Thyroid gland (tissue), 4 donors: ENCODE data around the gene SLC39A10. TPM values are rescaled to one million over a fixed set of nuclear protein-coding genes. Genes with fewer than 3 reads are reported as not detected.
A peak's percentile ranks its signal among the peaks of the same experiment; 100 is the strongest.
"Not testable (repeated sequence)": the region's sequence is repeated elsewhere in the genome, so short reads cannot be mapped to it uniquely, and the experiment has no call there.

Experiments used
- DNase-seq, 2 donors: peaks; one replicate each; pipeline ENCODE4 v3.0.0-alpha.2; 2019
- H3K27ac ChIP-seq, 3 donors: fragments of 200-600 bp; sonication (generic); 1 replicate in 2 of 3; 2 replicates in 1 of 3; pipeline ENCODE4 v1.5.1; 2016 to 2019; ENCODE audit warnings: mild to moderate bottlenecking in 1 of 3, moderate library complexity in 1 of 3
- H3K27me3 ChIP-seq: fragments of 200-600 bp; sonication (generic); one replicate; pipeline ENCODE4 v1.5.1; 2019
- H3K36me3 ChIP-seq, 2 donors: fragments of 200-600 bp; sonication (generic); one replicate each; pipeline ENCODE4 v1.5.1; 2016 to 2019
- H3K4me1 ChIP-seq, 2 donors: fragments of 200-600 bp; sonication (generic); one replicate each; pipeline ENCODE4 v1.5.1; 2017 to 2019
- H3K4me3 ChIP-seq, 3 donors: fragments of 200-600 bp; sonication (generic); replicated peaks in 1 of 3; 1 replicate in 2 of 3; 2 replicates in 1 of 3; pipeline ENCODE4 v1.5.1; 2016; ENCODE audit warnings: mild to moderate bottlenecking in 1 of 3
- H3K9me3 ChIP-seq: fragments of 200-600 bp; sonication (generic); one replicate; pipeline ENCODE4 v1.5.1; 2017
- POLR2A ChIP-seq, 2 donors: fragments of 450-650 bp; IDR thresholded peaks; one replicate each; pipeline ENCODE4 v1.6.1; 2017; ENCODE audit warnings: antibody characterized with exemption in 2 of 2, mild to moderate bottlenecking in 2 of 2, moderate library complexity in 1 of 2
- WGBS, 2 donors: methylation state at CpG; one replicate each; pipeline ENCODE4 v1.1.5; 2017; 5-methylcytosine and 5-hydroxymethylcytosine counted together
- intact Hi-C: fragments of 100-400 bp; cut with DNase I; formaldehyde crosslinking; loops from one replicate; pipeline ENCODE4 v1.15.1; 2023
- total RNA-seq, 4 donors: library from RNA; depleted of rRNA; stranded (reverse); fragments of >200 nt; gene quantifications; one replicate each; pipeline ENCODE4 v1.2.3, GENCODE V29; 2016
- TF ChIP-seq, protein P1 (sequence below), 6 experiments: fragments of 200-600 bp in 3 of 6; fragments of 450-650 bp in 3 of 6; sonication (generic) in 3 of 6; IDR thresholded peaks; one replicate each; pipeline ENCODE4 v1.5.1; 2016 to 2019; ENCODE audit warnings: antibody characterized with exemption in 6 of 6, mild to moderate bottlenecking in 2 of 6, inconsistent platforms in 1 of 6, moderate library complexity in 1 of 6

Gene SLC39A10
- total RNA-seq, 4 donors from 2014 or later: 74.4 to 119 (median 93.5) TPM

DNA sequence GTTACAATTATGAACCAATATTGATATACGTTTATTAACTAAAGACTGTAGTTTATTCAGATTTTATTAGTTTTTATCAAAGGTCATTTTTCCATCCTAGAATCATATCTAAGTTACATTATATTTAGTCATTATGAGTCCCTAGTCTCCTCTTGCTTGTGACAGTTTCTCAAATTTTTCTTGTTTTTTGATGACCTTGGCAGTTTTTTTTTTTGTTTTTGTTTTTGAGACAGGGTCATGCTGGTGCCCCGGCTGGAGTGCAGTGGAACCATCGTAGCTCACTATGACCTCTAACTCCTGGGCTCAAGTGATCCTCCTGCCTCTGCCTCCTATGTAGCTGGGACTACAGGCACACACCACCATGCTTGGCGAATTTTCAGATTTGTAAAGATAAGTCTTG lies 18.3 kb upstream of the SLC39A10 start:
- Histone ChIP-seq H3K27me3 (no peaks in the 10 kb centered on the region), H3K27ac (no peak overlapping the region), H3K36me3 (no peaks in the 10 kb centered on the region), H3K4me3 (no peak overlapping the region), H3K9me3 (no peaks in the 10 kb centered on the region), H3K4me1 (peaks cover 0 to 28% of the 10 kb centered on the region in 2 donors)
- DNase-seq: no peak
- WGBS, 2 donors: 93% methylated on average over 4 of the region's 4 CpGs
- intact Hi-C loops: no loop called here
- TF ChIP-seq, protein P1, sequence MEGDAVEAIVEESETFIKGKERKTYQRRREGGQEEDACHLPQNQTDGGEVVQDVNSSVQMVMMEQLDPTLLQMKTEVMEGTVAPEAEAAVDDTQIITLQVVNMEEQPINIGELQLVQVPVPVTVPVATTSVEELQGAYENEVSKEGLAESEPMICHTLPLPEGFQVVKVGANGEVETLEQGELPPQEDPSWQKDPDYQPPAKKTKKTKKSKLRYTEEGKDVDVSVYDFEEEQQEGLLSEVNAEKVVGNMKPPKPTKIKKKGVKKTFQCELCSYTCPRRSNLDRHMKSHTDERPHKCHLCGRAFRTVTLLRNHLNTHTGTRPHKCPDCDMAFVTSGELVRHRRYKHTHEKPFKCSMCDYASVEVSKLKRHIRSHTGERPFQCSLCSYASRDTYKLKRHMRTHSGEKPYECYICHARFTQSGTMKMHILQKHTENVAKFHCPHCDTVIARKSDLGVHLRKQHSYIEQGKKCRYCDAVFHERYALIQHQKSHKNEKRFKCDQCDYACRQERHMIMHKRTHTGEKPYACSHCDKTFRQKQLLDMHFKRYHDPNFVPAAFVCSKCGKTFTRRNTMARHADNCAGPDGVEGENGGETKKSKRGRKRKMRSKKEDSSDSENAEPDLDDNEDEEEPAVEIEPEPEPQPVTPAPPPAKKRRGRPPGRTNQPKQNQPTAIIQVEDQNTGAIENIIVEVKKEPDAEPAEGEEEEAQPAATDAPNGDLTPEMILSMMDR (IDR thresholded peaks at IDR 0.05): no peak
- no peak for TF ChIP-seq POLR2A (IDR thresholded peaks at IDR 0.05)

DNA sequence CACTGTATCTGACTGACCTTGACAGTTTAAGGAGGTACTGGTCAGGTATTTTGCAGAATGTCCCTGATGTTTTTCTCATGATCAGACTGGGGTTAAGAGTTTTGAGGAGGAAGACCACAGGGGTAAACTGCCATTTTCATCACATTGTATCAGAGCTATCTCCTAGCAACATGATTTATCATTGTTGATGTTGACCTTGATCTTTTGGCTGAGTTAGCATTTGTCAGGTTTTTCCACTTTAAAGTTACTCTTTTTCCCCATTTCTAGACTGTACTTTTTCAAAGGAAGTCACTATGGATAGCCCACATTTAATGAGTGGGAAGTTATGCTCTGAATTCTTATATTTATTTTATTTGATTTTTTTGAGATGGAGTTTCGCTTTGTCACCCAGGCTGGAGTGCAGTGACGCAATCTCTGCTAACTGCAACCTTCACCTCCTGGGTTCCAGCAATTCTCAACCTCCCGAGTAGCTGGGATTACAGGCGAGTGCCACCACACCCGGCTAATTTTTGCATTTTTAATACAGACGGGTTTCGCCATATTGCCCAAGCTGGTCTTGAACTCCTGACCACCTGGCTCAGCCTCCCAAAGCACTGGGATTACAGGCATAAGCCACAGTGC lies 17.7 kb upstream of the SLC39A10 start:
- no peak overlapping the region for H3K4me3 ChIP-seq
- H3K27me3 ChIP-seq: no peaks in the 10 kb centered on the region
- H3K9me3 ChIP-seq: no peaks in the 10 kb centered on the region
- no peak for TF ChIP-seq POLR2A (IDR thresholded peaks at IDR 0.05)
- TF ChIP-seq, protein P1 (IDR thresholded peaks at IDR 0.05): no peak
- intact Hi-C loops: no loop called here
- DNase-seq: no peak
- H3K27ac ChIP-seq: no peak overlapping the region
- 96 to 97% methylated on average over 7 of the region's 7 CpGs for WGBS, 2 donors
- peaks cover 0 to 29% of the 10 kb centered on the region in 2 donors for H3K4me1 ChIP-seq
- H3K36me3 ChIP-seq: no peaks in the 10 kb centered on the region

DNA sequence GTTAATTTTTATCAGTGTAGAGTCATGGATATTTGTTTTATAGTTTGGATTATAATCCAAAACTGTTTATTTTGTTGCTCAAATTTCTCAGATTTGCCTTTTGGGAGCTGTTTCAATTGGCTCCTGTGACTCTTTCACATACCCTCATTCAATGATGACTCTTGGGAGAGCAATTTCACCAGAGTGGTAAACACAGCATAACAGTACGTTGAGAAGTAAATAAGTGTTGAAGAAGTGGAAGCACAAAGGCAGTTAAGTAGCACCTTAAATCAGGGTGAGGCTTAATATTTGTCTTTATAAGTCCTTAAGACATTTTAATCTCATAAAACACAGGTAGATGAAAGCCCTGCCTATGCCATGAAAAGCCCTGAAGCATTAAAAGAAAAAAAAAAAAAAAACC lies 17.1 kb upstream of the SLC39A10 start:
- peaks cover 0 to 28% of the 10 kb centered on the region in 2 donors for H3K4me1 ChIP-seq
- WGBS, 2 donors: 66 to 75% methylated on average over 1 of the region's 1 CpG
- intact Hi-C loops: no loop called here

DNA sequence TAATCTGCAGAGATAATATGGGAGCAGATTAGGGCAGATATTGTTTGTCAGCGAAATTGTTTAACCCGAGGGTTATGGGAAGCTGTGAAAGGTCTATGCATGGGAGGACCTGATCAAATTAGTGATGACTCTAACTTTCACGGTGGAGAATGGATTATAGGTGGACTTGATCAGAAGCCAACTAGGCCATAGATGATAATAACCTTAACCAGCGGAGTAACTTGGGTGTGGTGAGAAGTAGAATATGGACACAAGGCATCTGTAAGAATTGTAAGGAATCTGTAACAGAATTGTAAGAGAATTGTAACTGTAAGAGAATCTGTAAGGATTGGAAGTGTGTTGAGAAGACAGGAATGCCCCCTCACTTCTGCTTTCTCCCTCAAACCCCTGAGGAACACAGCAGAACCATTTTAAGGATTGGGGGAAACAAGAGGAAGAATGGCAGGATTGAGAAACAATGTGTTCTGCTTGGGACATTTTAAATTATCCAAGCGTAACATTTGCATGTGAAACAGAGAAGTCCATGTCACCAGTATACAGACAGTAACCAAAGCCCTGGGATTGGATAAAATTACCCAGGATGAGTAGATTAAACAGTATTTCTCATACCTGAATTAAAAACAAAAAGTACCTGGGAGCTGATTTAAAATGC lies 14.9 kb upstream of the SLC39A10 start:
- Histone ChIP-seq H3K4me1 (peaks cover 0 to 22% of the 10 kb centered on the region in 2 donors), H3K36me3 (no peaks in the 10 kb centered on the region), H3K4me3 (no peak overlapping the region), H3K9me3 (no peaks in the 10 kb centered on the region), H3K27ac (peak overlapping the region; percentile 8 to 58 (median 30)), H3K27me3 (no peaks in the 10 kb centered on the region)
- WGBS, 2 donors: 69 to 74% methylated on average over 5 of the region's 5 CpGs
- intact Hi-C loops: no loop called here
- DNase-seq: no peak
- TF ChIP-seq, protein P1 (IDR thresholded peaks at IDR 0.05): no peak
- no peak for TF ChIP-seq POLR2A (IDR thresholded peaks at IDR 0.05)

More for the DNA sequence above, 17.1 kb upstream of the SLC39A10 start:
- Histone ChIP-seq H3K4me3 (no peak overlapping the region), H3K9me3 (no peaks in the 10 kb centered on the region), H3K27me3 (no peaks in the 10 kb centered on the region), H3K36me3 (no peaks in the 10 kb centered on the region), H3K27ac (no peak overlapping the region)
- DNase-seq: no peak
- TF ChIP-seq, protein P1 (IDR thresholded peaks at IDR 0.05): no peak
- no peak for TF ChIP-seq POLR2A (IDR thresholded peaks at IDR 0.05)

DNA sequence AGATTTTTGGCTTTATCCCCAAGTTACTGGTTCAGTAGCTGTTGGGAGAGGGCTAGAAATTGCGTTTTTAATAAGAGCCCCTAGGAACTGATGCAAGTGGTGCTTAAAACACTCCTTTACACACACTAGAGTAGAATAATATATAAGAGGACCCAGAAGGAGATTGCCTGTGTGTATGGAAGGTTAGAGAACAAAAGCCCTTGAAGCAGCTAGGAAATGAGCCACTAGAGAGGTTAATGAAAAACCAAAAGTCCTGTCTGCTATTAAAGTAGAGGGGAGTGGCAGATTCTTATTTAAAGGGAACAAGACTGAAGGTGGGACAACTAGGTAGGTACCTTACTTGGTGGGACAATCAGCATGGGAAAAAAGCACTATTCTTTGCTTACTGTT lies 14.4 kb upstream of the SLC39A10 start:
- H3K27me3 ChIP-seq: no peaks in the 10 kb centered on the region
- WGBS, 2 donors: 23% methylated on average over 1 of the region's 1 CpG
- no peaks in the 10 kb centered on the region for H3K9me3 ChIP-seq
- DNase-seq: no peak
- TF ChIP-seq POLR2A (IDR thresholded peaks at IDR 0.05): no peak
- TF ChIP-seq, protein P1 (IDR thresholded peaks at IDR 0.05): no peak
- H3K4me1 ChIP-seq: peaks cover 0 to 22% of the 10 kb centered on the region in 2 donors
- peak overlapping the region; percentile 8 to 58 (median 30) for H3K27ac ChIP-seq
- intact Hi-C loops: no loop called here
- H3K4me3 ChIP-seq: no peak overlapping the region
- no peaks in the 10 kb centered on the region for H3K36me3 ChIP-seq

DNA sequence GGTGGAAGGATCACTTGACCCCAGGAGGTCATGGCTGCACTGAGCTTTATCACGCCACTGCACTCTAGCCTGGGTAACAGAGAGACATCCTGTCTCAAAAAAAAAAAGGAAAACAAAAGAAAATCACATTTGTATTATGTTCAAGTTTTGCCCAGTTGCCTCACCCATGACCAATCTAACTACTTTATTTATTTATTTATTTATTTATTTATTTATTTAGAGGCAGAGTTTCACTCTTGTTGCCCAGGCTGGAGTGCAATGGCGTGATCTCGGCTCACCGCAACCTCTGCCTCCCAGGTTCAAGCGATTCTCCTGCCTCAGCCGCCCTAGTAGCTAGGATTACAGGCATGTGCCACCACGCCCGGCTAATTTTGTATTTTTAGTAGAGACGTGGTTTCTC lies 12.3 kb upstream of the SLC39A10 start:
- H3K36me3 ChIP-seq, DNase-seq, H3K9me3 ChIP-seq, H3K27me3 ChIP-seq, H3K4me3 ChIP-seq, H3K27ac ChIP-seq, intact Hi-C loops: not testable (repeated sequence)
- 93% methylated on average over 9 of the region's 9 CpGs for WGBS, 2 donors
- peaks cover 0 to 26% of the 10 kb centered on the region in 2 donors for H3K4me1 ChIP-seq
